Keratinocyte (primary cell): ENCODE results near the gene NGLY1. TPM values are rescaled to one million over a fixed set of nuclear protein-coding genes. Genes with fewer than 3 reads are reported as not detected.

ENCODE experiments used
- DNase-seq: peaks from one replicate; pipeline ENCODE4 v3.0.0-alpha.2; 2011; ENCODE audit warnings: low read depth, missing footprints, low spot score
- FAIRE-seq: peaks from 2 replicates; lab custom pipeline; 2011; peaks lifted over from hg19 to GRCh38; lab: Jason Lieb, UNC
- H2AFZ ChIP-seq: 2 replicates; pipeline ENCODE4 v1.6.0; 2012; ENCODE audit warnings: low read length, control low read depth, inconsistent platforms; ENCODE audit not compliant: control insufficient read depth
- H3K27ac ChIP-seq: 2 replicates; pipeline ENCODE4 v1.5.1; 2011; ENCODE audit warnings: low read length; ENCODE audit not compliant: control insufficient read depth, insufficient read depth
- H3K27me3 ChIP-seq: 3 replicates; pipeline ENCODE4 v1.6.0; 2011; ENCODE audit warnings: low read length; ENCODE audit not compliant: control insufficient read depth, insufficient read depth; ENCODE audit errors: extremely low read depth
- H3K36me3 ChIP-seq, 2 experiments: 2 replicates in 1 of 2; 3 replicates in 1 of 2; pipeline ENCODE4 v1.5.1; 2011; ENCODE audit warnings: low read length in 2 of 2, mild to moderate bottlenecking in 1 of 2; ENCODE audit not compliant: control insufficient read depth in 2 of 2, insufficient read depth in 2 of 2; ENCODE audit errors: extremely low read depth in 1 of 2
- H3K4me1 ChIP-seq: 3 replicates; pipeline ENCODE4 v1.5.1; 2011; ENCODE audit warnings: low read length; ENCODE audit not compliant: control insufficient read depth, insufficient read depth; ENCODE audit errors: extremely low read depth
- H3K4me2 ChIP-seq: 3 replicates; pipeline ENCODE4 v1.6.0; 2011; ENCODE audit warnings: low read depth, low read length; ENCODE audit not compliant: control insufficient read depth, insufficient read depth; ENCODE audit errors: extremely low read depth
- H3K4me3 ChIP-seq, 3 experiments: fragments of 200-600 bp in 1 of 3; sonication (generic) in 1 of 3; 2 replicates in 2 of 3; 3 replicates in 1 of 3; pipeline ENCODE4 v1.5.1; 2011 to 2016; ENCODE audit warnings: low read length in 3 of 3, mild to moderate bottlenecking in 3 of 3, control low read depth in 2 of 3, inconsistent platforms in 1 of 3, low read depth in 1 of 3, mixed read lengths in 1 of 3, mixed run types in 1 of 3, moderate library complexity in 1 of 3; ENCODE audit not compliant: control insufficient read depth in 2 of 3, insufficient read depth in 2 of 3; ENCODE audit errors: extremely low read depth in 1 of 3
- H3K79me2 ChIP-seq: 2 replicates; pipeline ENCODE4 v1.6.0; 2012; ENCODE audit warnings: low read length; ENCODE audit not compliant: control insufficient read depth, insufficient read depth
- H3K9ac ChIP-seq: 3 replicates; pipeline ENCODE4 v1.6.0; 2011; ENCODE audit warnings: low read length; ENCODE audit not compliant: control insufficient read depth, insufficient read depth; ENCODE audit errors: extremely low read depth
- H3K9me1 ChIP-seq: 3 replicates; pipeline ENCODE4 v1.6.0; 2011; ENCODE audit warnings: low read length; ENCODE audit not compliant: control insufficient read depth, insufficient read depth; ENCODE audit errors: extremely low read depth
- H3K9me3 ChIP-seq: 2 replicates; pipeline ENCODE4 v1.5.1; 2012; ENCODE audit warnings: low read depth, low read length; ENCODE audit not compliant: control insufficient read depth
- H4K20me1 ChIP-seq: 3 replicates; pipeline ENCODE4 v1.6.0; 2011; ENCODE audit warnings: low read length; ENCODE audit not compliant: control insufficient read depth, insufficient read depth; ENCODE audit errors: extremely low read depth
- EZH2 ChIP-seq: IDR thresholded peaks from one replicate; pipeline ENCODE4 v1.6.1; 2012; ENCODE audit warnings: inconsistent platforms, mild to moderate bottlenecking, low read length, moderate library complexity
- dilution Hi-C: fragments of 300-500 bp; cut with MboI; formaldehyde crosslinking; loops from one replicate; pipeline ENCODE4 v1.7.0; 2020; ENCODE audit warnings: low sequenced_read_pairs; ENCODE audit not compliant: extremely low pct_ligation_motif_present
- polyA plus RNA-seq, 5 experiments: library from polyadenylated mRNA; depleted of rRNA in 3 of 5; stranded (reverse) in 3 of 5; stranded (forward) in 1 of 5; unstranded in 1 of 5; fragments of >200 nt; gene quantifications; 1 replicate in 1 of 5; 2 replicates in 3 of 5; 3 replicates in 1 of 5; pipeline versions ENCODE4 v1.2.1 to v1.2.3, GENCODE V29; 2011 to 2012; ENCODE audit warnings: missing spikeins in 2 of 5, low read depth in 1 of 5, low replicate concordance in 1 of 5
- TF ChIP-seq, protein P1 (sequence below), 3 experiments: IDR thresholded peaks in 1 of 3; conservative IDR thresholded peaks in 1 of 3; optimal IDR thresholded peaks in 1 of 3; 2 replicates in 2 of 3; 3 replicates in 1 of 3; pipeline versions ENCODE3 to v1.5.1; 2011; ENCODE audit warnings: low read length in 3 of 3, mild to moderate bottlenecking in 3 of 3, moderate library complexity in 2 of 3, control low read depth in 1 of 3, inconsistent platforms in 1 of 3; ENCODE audit not compliant: insufficient read depth in 2 of 3; ENCODE audit errors: extremely low read depth in 1 of 3

NGLY1 gene
- polyA plus RNA-seq, 1 donor (not counting 4 experiments of a cell fraction or from before 2014, with no cell fraction given): 19.5 TPM

DNA sequence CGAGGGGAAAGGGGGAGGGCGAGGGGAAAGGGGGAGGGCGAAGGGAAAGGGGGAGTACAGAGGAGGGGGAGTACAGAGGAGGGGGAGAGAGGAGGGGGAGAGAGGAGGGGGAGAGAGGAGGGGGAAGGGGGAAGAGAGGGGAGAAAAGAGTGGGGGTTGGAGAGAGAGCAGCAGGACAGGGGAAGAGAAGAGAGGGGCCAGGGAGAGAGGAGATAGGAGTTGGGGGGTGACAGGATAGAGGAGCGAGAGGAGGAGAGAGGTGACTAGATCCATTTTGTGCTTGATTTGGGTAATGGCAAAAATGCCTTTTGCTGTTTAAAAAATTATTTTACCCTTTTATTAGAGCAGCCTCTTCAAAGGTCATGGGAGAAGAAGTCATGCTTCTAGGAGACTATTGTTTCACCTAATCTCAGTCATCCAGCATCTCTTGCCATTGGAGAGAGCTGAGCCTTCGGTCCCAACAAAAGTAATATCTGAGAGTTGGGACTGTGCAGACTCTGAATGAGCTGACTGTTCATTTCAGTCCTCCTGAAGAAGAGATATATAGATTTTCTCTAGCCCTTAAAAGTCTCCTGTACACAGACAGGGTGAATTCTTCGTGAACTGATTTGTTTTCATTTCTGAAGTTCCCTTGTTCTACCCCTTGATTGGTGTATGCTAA is 103.5 kb downstream of the NGLY1 start:
- Histone ChIP-seq H3K36me3 (no peaks in the 10 kb centered on the region), H4K20me1 (no peaks in the 10 kb centered on the region), H3K79me2 (no peaks in the 10 kb centered on the region), H3K9me1 (no peaks in the 10 kb centered on the region), H3K9ac (no peak overlapping the region), H3K4me2 (no peak overlapping the region), H3K4me1 (no peaks in the 10 kb centered on the region), H3K27ac (no peak overlapping the region), H3K27me3 (no peaks in the 10 kb centered on the region), H2AFZ (no peak overlapping the region), H3K9me3 (no peaks in the 10 kb centered on the region), H3K4me3 (no peak overlapping the region)
- DNase-seq: no peak
- dilution Hi-C loops: no loop called here
- FAIRE-seq: no peak
- TF ChIP-seq EZH2: no peak

DNA sequence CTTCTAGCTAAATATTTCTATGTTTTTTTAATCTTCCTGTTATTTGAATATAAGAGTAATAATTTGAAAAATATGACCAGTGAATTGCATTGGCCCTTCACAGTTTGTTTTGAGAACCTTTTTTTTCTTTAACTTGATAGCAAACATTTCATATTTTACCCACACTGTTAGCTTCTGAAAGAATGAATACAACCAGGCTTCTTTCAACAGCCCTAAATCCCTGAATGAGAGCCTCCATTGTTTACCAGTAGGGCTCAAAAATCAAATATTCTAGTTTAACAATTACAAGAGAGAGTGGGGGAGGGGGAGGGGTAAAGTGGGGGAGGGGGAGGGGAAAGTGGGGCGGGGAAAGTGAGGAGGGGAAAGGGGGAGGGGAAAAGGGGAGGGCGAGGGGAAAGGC is 104.1 kb downstream of the NGLY1 start:
- FAIRE-seq: no peak
- no peak for TF ChIP-seq EZH2
- TF ChIP-seq, protein P1, sequence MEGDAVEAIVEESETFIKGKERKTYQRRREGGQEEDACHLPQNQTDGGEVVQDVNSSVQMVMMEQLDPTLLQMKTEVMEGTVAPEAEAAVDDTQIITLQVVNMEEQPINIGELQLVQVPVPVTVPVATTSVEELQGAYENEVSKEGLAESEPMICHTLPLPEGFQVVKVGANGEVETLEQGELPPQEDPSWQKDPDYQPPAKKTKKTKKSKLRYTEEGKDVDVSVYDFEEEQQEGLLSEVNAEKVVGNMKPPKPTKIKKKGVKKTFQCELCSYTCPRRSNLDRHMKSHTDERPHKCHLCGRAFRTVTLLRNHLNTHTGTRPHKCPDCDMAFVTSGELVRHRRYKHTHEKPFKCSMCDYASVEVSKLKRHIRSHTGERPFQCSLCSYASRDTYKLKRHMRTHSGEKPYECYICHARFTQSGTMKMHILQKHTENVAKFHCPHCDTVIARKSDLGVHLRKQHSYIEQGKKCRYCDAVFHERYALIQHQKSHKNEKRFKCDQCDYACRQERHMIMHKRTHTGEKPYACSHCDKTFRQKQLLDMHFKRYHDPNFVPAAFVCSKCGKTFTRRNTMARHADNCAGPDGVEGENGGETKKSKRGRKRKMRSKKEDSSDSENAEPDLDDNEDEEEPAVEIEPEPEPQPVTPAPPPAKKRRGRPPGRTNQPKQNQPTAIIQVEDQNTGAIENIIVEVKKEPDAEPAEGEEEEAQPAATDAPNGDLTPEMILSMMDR (optimal IDR thresholded peaks at IDR 0.05 in 1 of 3, IDR thresholded peaks at IDR 0.05 in 1 of 3, conservative IDR thresholded peaks at IDR 0.05 in 1 of 3; ENCODE audit: extremely low read depth in 1 of 3, insufficient read depth in 2 of 3, low read length in 3 of 3): no peak
- H3K4me2 ChIP-seq: no peak overlapping the region
- H4K20me1 ChIP-seq: no peaks in the 10 kb centered on the region
- H3K27ac ChIP-seq: no peak overlapping the region
- no peaks in the 10 kb centered on the region for H3K9me1 ChIP-seq
- H3K9me3 ChIP-seq: no peaks in the 10 kb centered on the region
- no peaks in the 10 kb centered on the region for H3K4me1 ChIP-seq
- no peaks in the 10 kb centered on the region for H3K36me3 ChIP-seq
- DNase-seq: no peak
- H3K79me2 ChIP-seq: no peaks in the 10 kb centered on the region
- H2AFZ ChIP-seq: no peak overlapping the region
- no peak overlapping the region for H3K9ac ChIP-seq
- dilution Hi-C loops: no loop called here
- H3K27me3 ChIP-seq: no peaks in the 10 kb centered on the region
- no peak overlapping the region for H3K4me3 ChIP-seq

DNA sequence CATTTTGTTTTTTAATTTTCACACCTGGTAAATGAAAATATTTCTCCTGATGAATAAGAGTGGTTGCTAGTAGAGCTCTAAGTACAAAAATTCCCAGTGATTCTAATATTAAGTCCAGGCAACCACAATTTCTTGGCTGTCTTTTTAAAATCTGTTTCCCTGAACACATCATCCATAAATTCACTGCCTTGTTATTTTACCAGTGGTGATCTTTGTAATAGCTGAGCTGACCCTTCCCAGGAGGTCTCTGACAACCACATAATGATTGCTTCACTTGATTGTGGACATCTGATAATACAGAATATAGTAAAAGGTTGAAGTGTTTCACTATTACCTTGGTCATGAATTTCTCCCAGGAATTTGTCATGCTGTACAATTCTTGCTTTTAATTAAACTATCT is 104.7 kb downstream of the NGLY1 start:
- Histone ChIP-seq H3K79me2 (no peaks in the 10 kb centered on the region), H2AFZ (no peak overlapping the region), H3K9ac (no peak overlapping the region), H3K4me1 (no peaks in the 10 kb centered on the region), H3K4me3 (no peak overlapping the region), H3K9me3 (no peaks in the 10 kb centered on the region), H3K27me3 (no peaks in the 10 kb centered on the region), H3K27ac (no peak overlapping the region), H3K9me1 (no peaks in the 10 kb centered on the region), H3K36me3 (no peaks in the 10 kb centered on the region), H4K20me1 (no peaks in the 10 kb centered on the region), H3K4me2 (no peak overlapping the region)
- TF ChIP-seq, protein P1 (optimal IDR thresholded peaks at IDR 0.05 in 1 of 3, IDR thresholded peaks at IDR 0.05 in 1 of 3, conservative IDR thresholded peaks at IDR 0.05 in 1 of 3; ENCODE audit: extremely low read depth in 1 of 3, insufficient read depth in 2 of 3, low read length in 3 of 3): no peak
- TF ChIP-seq EZH2: no peak
- no peak for FAIRE-seq
- no peak for DNase-seq
- dilution Hi-C loops: no loop called here
